C4-2B (cell line): ENCODE measurements around the gene SLC4A1AP.

Source experiments
- CTCF ChIP-seq: fragments of 450-650 bp; conservative IDR thresholded peaks from 2 replicates; pipeline ENCODE4 v1.5.1; 2017; ENCODE audit warnings: mild to moderate bottlenecking
- ZFX ChIP-seq: fragments of 450-650 bp; IDR thresholded peaks from 2 replicates; pipeline ENCODE4 v1.6.1; 2017

DNA sequence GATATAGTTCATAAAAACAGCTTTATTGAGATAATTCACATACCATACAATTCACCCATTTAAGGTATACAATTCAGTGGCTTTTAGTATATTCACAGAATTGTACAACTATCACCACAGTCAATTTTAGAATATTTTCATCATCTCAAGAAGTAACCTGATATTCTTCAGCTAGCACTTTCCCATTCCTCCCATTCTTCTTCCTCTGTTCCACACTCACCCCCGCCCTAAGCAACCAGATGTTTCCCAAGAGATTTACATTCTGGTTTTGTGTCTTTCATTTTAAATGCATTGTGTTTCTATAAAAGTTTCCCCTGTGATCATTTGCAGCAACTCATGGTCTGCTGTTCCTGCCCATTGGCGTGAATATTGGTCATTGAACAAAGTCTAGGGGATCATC lies 29.4 kb upstream of the SLC4A1AP start:
- no peak for TF ChIP-seq CTCF
- TF ChIP-seq ZFX: no peak
